LHCN-M2 (cell line): ENCODE results near the gene SLC9A7. TPM values are rescaled to one million over a fixed set of nuclear protein-coding genes. Genes with fewer than 3 reads are reported as not detected.

Experiments
- DNase-seq: peaks from one replicate; pipeline ENCODE4 v3.0.0-alpha.2; 2012; ENCODE audit warnings: low read depth
- total RNA-seq: library from RNA; depleted of rRNA; stranded (reverse); fragments of >200 nt; gene quantifications from 2 replicates; pipeline ENCODE4 v1.2.3, GENCODE V29; 2014

The SLC9A7 gene
- total RNA-seq, 1 experiment from 2014 or later, result 12.9 TPM

DNA sequence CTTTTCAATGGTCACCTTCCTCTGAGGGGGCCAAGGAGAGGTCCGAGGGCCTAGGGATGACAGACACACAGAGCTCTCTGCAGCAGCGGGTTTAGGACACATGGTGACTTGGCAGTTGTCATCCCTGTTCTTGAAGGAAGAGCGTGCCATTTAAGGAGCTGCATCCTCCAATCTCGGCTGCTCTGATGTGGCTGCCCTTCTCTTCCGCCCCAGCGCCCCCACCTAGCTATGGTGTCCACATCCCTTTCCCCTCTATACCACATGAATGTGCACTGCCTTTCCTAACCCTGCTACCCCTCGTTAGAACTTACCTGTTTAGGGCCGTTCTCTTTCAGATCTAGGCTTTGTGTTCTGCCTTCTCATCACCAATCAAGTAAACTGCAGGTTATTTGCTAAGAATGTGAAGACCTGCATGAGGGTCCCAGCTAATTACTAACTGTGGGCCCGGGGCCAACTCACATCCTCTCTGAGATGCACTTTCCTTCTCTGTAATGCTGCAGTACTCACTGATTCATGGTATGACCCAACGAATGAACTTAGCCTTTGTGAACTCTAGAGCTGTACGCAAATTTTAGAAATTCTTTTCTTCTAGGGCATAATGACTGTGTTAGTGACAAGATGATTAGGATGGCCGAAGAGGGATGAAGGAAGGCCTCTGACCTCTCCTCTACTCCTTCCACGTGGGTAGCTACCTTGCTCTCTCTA lies 147.1 kb downstream of the SLC9A7 start:
- DNase-seq, result no peak

DNA sequence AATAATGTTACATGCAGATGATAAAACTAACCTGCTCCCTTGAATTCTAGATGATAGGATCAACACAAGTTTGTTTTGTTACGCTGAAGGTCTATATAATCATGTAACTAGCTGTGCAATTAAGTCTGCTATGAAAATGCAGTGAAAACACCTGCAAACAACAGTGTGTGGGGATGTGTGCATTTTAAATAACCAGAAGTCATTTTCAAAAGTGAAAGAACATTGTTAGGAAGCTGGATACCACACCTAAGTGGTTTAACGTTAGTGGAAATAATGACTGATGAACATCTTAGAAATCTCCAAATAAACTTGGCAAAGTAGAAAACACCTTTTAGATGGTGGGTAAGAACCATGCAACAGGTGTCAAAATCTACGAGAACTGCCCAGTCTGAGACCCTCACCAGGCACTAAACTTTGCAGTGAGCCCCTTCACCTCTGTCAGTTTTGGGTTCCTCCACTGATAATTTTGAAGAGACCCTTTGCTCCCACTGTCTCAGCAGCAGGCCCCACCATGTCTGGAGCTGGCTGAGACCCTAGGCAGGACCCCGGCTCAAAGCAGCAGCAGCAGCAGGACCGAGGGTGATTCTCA lies 148.8 kb downstream of the SLC9A7 start:
- DNase-seq, result no peak

DNA sequence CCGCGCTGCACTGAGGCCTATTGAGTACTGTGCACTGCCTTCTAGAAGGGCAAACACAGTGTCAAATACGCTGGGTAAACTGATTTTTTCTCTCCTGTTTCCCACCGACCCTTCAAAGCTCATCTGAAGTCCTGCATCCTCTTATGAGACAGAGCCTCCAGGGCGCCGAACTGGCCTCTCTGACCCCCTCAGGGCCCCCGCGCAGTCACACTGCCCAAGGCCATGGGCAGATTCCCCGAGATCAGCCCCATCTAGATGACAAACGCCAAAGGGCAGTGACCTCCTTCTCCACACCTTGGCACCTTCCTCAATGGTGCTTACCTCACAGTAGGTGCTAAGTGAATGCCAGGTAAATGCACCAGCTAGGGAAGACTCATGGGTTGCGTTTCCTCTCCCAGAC lies 151.0 kb downstream of the SLC9A7 start:
- no peak for DNase-seq

DNA sequence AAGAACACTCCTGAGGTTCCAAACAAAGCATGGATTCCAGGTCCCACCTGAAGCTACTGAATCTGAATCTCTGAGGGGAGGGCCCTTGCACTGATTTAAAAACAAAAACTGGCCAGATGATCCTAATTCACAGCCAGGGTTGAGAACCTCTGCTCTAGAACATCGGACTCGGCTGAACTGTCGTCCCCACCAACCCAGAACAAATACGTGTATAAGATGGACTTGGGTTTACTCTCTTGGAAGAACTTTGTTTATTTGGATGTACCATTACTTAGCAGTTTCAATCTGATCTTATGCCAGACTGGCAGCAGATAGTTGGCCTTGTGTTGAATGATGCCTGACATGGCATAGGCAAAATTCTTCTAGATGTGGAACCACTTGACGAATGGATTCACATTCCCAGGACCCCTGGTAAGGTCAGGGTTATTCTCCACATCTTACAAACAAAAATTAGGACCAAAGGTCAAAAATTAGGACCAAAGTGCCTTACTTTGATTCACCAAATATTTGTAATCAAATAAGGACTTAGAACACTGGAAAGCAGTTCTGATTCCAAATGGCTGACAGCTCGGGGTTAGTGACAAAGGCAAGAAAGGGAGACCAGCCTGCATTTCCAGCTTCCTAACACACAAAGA lies 156.3 kb downstream of the SLC9A7 start:
- no peak for DNase-seq

DNA sequence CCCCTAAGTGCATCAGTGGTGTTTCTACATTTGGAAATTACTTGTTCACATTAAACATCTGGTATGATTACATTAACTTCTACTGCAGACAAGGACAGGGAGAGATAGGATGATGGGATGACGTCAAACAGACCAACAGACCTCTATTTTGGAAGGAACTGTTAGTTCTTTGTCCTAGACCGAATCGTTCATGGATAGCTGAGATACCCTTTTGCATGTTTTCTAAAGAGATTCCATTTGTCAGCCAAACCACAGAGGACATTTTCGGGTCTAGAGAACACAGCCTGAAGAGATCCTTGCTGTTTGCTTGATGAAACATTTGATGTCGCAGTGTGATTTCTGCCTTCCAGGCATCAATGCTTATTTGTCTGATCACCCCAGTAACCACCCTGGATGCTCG lies 157.6 kb downstream of the SLC9A7 start:
- peak; percentile 38 for DNase-seq

DNA sequence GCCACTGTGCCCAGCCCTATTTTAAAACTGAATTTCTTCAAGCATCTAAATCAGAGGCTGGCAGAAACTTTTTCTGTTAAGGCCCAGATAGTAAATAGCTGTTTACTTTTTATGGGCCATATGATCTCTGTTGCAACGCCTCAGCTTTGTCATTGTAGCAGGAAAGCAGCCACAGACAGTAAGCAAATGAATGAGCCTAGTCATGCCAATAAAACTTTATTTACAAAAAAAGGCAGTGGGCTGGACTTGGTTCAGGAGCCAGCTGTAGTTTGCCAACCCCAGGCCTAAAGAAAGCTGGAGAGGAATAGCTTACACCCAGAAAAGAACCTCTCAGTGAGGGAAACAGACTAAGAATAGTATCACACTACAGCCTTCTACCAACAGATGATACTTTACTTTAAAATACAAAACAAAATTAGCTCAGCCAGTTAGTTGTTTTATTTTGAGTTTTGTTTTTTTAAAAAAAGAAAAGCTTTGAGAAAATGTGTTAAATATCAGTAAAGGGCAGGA lies 159.8 kb downstream of the SLC9A7 start:
- DNase-seq, result no peak

DNA sequence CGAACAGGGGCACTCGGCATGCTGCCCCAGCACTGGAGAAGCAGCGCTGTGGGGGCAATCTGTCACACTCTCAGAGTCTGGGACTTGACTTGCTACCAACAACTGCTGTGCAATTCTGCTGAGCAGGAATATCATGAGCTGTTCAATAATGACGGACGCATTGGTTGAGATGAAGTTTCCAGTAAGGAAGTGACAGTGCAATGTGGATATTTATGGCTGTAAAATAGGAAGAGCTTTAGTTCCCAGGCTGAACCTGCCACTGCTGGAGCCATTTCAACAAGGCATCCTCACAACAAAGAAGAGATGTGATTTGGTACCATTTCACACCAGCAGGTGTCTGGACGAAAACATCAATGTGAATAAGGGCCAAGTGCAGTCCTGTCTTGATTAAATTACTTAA lies 161.1 kb downstream of the SLC9A7 start:
- no peak for DNase-seq

DNA sequence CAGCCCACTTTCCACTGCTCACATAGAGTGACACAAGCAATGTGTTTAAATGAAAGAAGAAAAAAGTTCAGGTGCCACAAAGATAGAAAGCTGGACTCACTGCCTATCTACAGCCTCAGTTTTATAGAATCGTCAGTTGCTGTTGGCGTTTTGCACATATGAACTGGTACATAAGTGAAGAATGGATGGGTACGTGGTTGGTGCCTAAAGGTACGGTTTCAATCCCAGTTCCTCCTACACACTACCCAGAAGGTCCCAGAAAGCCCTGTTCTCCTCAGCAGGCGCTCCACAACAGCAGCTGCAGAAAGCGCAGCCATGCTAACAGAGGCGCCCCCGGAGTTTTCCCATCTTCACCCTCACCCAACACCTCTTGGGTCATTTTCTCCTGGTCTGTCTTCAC lies 161.7 kb downstream of the SLC9A7 start:
- no peak for DNase-seq

DNA sequence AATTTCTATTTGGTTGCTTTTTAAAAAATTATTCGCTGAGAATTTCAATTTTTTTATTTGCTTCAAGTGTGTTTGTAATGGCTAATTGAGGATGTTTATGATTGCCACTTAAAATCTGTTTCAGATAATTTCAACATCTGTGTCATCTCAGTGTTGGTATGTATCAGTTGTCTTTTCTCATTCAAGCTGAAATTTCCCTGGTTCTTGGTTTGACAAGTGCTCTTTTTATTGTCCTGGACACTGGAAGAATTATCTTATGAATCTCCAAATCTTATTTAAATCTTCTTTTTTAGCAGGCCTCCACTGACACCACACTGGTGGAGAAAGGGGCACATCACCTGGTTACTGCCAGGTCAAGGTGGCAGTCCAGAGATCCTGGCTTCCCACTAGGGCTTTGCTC lies 163.8 kb downstream of the SLC9A7 start:
- DNase-seq, result no peak

DNA sequence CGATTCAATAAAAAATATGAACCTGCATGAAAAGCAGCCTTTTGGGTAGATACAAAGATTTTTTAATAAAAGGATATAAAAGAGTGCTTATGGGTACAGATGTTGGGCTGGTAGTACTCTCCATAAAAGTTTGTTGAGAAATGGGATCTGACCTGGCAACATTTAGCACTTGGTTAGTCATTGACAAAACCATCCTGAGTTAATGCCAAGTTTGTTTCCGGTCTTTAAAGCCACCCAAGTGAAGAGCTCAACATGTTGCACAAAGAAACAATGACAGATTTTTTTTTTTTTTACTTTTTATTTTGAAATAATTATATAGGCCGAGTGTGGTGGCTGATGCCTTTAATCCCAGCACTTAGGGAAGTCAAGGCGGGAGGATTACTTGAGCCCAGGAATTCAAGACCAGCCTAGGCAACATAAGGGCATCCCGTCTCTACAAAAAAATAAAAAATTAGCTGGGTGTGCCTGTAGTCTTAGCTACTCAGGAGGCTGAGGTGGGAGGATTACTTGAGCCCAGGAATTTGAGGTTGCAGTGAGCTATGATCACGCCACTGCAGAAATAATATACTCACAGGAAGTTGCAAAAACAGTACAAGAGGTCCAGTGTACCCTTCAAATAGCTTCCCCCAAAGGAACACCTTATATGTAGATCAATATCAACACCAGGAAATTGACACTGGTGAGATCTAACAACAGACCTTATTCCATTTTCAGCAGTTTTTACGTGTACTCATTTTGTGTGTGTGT lies 168.8 kb downstream of the SLC9A7 start:
- DNase-seq, result peak; percentile 72

DNA sequence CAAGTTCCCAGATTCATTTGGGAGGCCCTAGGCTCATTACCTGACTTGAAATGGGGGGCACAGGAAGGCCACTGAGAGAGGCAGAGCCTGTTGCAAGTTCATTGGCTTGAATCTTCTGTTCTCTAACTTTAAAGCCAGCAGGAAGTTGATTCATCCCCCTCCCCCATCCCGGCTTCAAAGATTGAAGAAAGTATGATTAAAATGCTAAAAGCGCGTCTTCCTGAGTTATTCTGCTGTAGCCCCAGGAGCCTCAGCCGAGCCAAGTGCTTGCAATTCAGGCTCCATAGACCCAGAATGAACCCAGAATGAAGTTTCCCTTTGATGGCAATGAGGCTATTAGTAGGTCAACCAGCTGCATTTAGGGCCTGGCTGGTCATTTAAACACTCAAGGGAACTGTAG lies 170.7 kb downstream of the SLC9A7 start:
- DNase-seq, result peak; percentile 56

DNA sequence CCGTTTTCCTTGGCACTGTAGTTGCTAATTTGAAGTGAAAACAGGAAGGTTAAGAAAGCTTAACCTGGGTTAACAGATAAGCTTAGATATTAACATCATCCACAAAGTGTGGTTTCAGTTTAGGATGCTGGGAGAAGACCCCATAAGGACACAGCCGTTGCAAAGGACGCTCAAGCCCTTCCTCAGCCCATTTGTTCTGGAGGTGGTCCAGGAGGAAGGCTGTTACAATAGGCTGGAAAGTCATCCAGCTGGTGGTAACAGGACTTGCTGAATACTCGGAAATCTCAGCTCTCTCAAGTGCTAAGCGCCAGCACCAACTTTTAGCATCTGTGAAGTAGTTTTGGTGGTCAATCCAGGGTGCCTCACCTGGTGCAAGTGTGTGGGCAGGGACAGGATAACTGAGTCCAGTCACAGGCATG lies 171.2 kb downstream of the SLC9A7 start:
- no peak for DNase-seq

DNA sequence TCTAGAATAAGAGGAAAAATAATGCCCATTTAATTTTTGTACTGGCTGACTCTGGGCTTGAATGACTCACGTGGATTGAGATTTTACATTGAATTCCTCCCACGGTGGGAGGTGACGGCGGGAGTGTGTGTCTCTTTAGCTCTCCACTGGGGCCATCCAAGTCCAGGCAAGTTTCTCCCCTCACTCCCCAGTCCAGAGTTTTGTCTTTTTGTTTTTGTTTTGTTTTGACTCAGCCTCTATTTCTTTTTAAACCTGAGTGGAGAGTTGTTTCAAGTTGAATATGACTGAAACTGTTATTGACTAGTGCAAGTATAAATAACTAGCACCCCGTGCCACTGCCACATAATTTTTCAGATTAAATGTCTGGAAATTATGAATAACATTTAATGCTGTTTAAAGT lies 171.8 kb downstream of the SLC9A7 start:
- DNase-seq, result peak; percentile 66

DNA sequence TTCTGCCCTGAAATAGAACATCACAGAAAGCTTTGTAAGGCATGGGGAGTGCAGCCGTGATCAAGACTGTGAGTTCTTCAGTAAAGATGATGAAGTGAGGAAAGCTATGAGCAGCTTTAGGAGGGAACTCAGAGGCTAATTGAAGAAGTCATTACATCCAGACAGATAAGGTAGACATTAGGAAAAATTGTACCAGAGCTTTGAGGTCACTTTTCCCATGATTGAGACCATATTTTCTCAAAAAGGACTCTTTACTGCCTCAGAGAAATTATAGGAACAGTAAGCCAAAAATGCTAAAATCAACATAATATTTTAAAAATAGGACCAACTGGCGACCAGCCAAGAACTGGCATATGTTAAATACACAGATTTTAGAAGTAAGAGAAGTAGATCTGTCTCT lies 174.2 kb downstream of the SLC9A7 start:
- DNase-seq, result no peak

DNA sequence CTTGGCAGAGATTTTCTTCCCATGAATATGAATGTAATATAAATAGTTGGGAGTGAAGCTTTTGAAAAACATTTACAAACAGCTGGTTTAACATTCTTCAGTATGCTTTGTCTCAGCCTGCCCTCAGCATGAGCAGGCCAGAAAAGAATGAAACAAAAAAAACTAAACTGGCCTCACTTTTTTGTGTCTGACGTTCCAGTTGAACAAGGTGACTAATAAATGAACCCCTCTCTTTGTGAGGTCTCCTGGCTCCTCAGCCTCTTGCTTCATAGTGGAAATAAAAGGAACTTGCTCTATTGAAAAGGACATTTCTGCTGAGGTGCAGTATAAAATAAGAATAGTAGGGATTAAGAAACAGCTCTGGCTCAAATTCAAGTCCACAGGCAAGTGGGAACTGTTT lies 176.0 kb downstream of the SLC9A7 start:
- DNase-seq, result peak; percentile 88

DNA sequence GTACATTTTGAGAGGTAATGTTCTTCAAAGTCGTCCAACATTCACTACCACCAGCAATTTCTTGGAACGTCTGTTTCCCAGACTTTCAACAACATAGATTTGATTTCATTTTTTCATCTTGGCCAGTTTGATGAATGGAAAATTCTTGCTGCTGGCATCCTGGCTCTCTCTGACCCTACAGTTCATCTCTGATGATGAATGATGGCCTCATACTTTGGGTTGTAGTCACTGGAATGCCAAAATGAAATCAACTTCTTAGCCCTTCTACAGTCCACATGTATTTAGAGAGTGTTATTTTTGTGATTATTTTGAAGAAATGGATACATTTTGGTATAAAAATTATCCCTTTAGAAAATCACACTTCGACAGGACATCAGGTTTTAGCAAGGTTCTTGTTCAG lies 176.6 kb downstream of the SLC9A7 start:
- DNase-seq, result peak; percentile 68

DNA sequence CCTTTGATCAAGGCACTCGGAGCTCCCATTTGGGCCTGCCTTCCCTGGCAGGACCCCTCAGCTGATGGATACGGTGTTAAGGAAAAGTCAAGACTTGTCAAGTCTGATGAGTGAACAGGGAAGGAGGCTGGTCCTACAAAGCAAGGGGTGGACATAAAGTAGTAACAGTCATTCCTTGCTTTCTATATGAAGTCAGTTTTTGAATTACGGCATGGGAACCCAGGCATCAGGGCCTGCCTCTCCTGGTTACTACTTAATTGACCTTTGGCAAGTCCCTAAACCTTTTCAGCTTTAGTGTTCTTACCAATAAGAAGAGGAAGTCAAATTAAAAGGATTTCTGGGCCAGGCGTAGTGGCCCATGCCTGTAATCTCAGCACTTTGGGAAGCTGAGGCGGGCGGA lies 178.3 kb downstream of the SLC9A7 start:
- no peak for DNase-seq

DNA sequence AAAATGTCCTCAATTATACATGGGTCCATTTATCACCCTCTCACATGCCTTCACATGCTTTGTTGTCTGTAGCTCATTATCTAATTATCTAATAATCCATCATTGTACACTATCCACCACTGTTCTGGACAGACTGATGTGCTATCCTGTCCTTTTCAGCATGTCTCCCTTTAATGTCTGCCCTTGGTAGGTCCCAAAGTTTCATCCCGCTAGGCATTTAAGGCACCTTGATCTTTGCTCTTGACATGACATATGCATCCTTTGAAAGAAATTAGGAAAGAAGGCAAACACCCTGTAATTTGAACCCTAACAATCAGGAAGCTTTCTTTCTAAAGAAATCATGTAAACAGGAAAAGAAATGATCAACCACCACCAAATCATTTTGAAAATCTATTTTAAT lies 179.7 kb downstream of the SLC9A7 start:
- no peak for DNase-seq

DNA sequence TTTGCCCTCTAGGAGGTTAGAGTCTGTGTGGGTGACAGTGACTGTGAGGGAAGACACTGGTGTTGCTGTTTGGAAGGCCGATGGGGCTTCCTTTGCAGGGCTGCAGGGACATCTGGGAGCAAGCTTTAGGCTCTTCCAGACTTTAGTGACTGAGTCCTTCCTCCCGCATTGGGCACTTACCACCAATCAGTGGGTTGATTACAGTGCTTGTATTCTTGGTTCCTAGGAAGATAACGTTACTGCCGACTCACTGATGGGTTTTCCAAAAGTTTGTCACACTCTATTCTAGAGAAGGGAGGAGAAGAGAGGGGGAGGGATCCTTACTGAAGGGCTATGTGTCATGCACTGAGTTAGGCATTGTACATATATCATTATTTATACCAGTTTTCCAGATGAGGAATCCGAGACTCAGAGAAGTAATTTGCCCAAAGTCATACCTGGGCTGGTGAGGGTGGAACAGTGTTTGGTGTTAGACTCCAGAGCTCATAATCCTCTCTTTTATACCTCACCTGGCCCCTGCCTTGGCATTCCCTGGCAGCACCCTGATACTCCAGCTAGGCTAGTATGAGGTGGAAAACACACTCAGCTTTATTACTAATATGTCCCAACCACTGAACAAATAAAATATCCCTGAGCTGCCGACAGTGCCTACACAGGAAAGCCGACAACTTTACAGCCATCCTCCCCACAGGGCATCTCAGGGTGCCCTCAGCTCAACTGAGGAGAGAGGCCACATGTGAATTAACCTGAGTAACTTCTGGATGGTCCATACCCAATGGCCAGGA lies 181.5 kb downstream of the SLC9A7 start:
- DNase-seq, result peak; percentile 55

DNA sequence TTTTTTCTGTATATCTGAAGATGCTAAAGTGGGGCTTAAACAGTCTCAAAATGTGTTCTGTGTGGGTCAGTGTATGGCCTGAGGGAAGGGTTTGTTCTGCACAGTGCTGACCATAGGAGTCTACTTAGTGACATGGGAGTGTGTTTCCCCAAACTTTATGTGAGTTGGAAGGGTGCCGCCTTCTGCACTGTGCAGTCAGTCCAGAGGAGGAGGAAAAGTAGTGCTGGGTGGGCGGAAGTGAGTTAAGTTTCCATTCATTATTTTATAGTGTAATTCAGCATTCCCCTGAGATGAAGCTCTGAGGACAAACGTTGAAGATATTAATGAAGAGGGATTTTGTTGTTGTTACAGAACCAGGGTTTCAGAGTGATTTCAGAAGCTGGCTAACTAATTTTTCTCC lies 182.5 kb downstream of the SLC9A7 start:
- no peak for DNase-seq

DNA sequence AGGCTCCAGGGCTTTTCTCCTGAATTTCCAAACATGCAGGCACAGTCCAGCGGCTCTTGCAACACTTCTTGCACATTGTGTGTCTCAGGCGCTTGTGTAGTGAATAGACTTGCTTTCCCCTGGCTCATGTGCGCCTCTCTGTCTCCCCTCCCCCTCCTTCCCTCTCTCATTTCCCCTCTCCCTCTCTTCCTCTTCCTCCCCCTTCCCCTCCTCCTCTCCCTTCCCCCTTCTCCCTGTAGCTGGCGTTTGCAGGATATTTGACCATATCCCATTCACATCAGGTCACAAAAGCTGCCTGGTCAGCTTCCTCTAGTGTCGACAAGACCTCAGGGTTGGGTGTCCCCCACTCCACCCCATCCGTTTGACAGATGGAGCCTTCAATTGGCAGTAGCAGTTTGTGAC lies 182.9 kb downstream of the SLC9A7 start:
- no peak for DNase-seq
